HAP-1 (cell line): ENCODE measurements around the gene GPRIN1.

Source experiments
- DNase-seq, 2 experiments: peaks; one replicate each; pipeline ENCODE4 v3.0.0-alpha.2; 2016 to 2020; ENCODE audit warnings: low spot score in 2 of 2
- H3K27me3 ChIP-seq: fragments of 250-450 bp; sonication (Bioruptor Pico); 2 replicates; pipeline ENCODE4 v1.5.1; 2020; ENCODE audit warnings: low read depth, mild to moderate bottlenecking, moderate library complexity
- H3K36me3 ChIP-seq: fragments of 250-450 bp; sonication (Bioruptor Pico); replicated peaks from 2 replicates; pipeline ENCODE4 v1.5.1; 2020; ENCODE audit warnings: mild to moderate bottlenecking
- H3K4me1 ChIP-seq: fragments of 250-450 bp; sonication (Bioruptor Pico); 2 replicates; pipeline ENCODE4 v1.5.1; 2020; ENCODE audit warnings: mild to moderate bottlenecking
- H3K4me3 ChIP-seq: fragments of 250-450 bp; sonication (Bioruptor Pico); 2 replicates; pipeline ENCODE4 v1.5.1; 2020; ENCODE audit warnings: mild to moderate bottlenecking, moderate library complexity
- H3K9me3 ChIP-seq: fragments of 250-450 bp; sonication (Bioruptor Pico); 2 replicates; pipeline ENCODE4 v1.5.1; 2020; ENCODE audit warnings: mild to moderate bottlenecking, moderate library complexity
- in situ Hi-C: fragments of 300-500 bp; cut with MboI; formaldehyde crosslinking; loops from 3 replicates; pipeline ENCODE4 v1.14.3; 2020; ENCODE audit warnings: low sequenced_read_pairs, inconsistent platforms, mixed read lengths

GPRIN1 gene

GRCh38 chr5:176636426-176636825 lies 26.5 kb upstream of the GPRIN1 start:
- in situ Hi-C loops: no loop called here
- Histone ChIP-seq H3K36me3 (no peaks in the 10 kb centered on the region), H3K4me1 (no peaks in the 10 kb centered on the region), H3K9me3 (no peaks in the 10 kb centered on the region), H3K4me3 (no peak overlapping the region), H3K27me3 (peaks cover 20% of the 10 kb centered on the region)
- no peak for DNase-seq

GRCh38 chr5:176633598-176633997 lies 23.6 kb upstream of the GPRIN1 start:
- Histone ChIP-seq H3K36me3 (no peaks in the 10 kb centered on the region), H3K27me3 (peaks cover 23% of the 10 kb centered on the region), H3K4me3 (no peak overlapping the region), H3K9me3 (no peaks in the 10 kb centered on the region), H3K4me1 (peaks cover 3% of the 10 kb centered on the region; the same call in 1 of the 2 replicates)
- no peak for DNase-seq
- in situ Hi-C loops: no loop called here

GRCh38 chr5:176632745-176633144 lies 22.8 kb upstream of the GPRIN1 start:
- in situ Hi-C loops: no loop called here
- no peak for DNase-seq
- H3K36me3 ChIP-seq: no peaks in the 10 kb centered on the region
- peaks cover 19% of the 10 kb centered on the region for H3K27me3 ChIP-seq
- H3K4me1 ChIP-seq: peaks cover 3% of the 10 kb centered on the region; the same call in 1 of the 2 replicates
- no peaks in the 10 kb centered on the region for H3K9me3 ChIP-seq
- H3K4me3 ChIP-seq: no peak overlapping the region

GRCh38 chr5:176631383-176632200 lies 21.6 kb upstream of the GPRIN1 start:
- no peaks in the 10 kb centered on the region for H3K36me3 ChIP-seq
- H3K9me3 ChIP-seq: no peaks in the 10 kb centered on the region
- H3K4me1 ChIP-seq: peaks cover 3% of the 10 kb centered on the region; the same call in 1 of the 2 replicates
- in situ Hi-C loops: no loop called here
- peaks cover 19% of the 10 kb centered on the region for H3K27me3 ChIP-seq
- no peak overlapping the region for H3K4me3 ChIP-seq
- DNase-seq: no peak

GRCh38 chr5:176630681-176631222 lies 20.8 kb upstream of the GPRIN1 start:
- in situ Hi-C loops: no loop called here
- Histone ChIP-seq H3K9me3 (no peaks in the 10 kb centered on the region), H3K4me3 (peak overlapping the region; percentile 30), H3K27me3 (peaks cover 19% of the 10 kb centered on the region), H3K36me3 (no peaks in the 10 kb centered on the region), H3K4me1 (peaks cover 3% of the 10 kb centered on the region; the same call in 1 of the 2 replicates)
- DNase-seq: no peak

- peak; percentile 41 to 80 for DNase-seq
- no peaks in the 10 kb centered on the region for H3K36me3 ChIP-seq
- in situ Hi-C loops: no loop called here
- peak within 1 kb of the TSS; percentile 30 for H3K4me3 ChIP-seq
- H3K27me3 ChIP-seq: peaks cover 19% of the 10 kb centered on the region
- H3K9me3 ChIP-seq: no peaks in the 10 kb centered on the region
- peaks cover 3% of the 10 kb centered on the region; the same call in 1 of the 2 replicates for H3K4me1 ChIP-seq
These were observed 20.1 kb upstream of the GPRIN1 start, which contains the start of the genes EIF4E1B and SNCB for GRCh38 chr5:176629853-176630680. EIF4E1B (plus strand) TSS chr5:176630675; CDS start chr5:176642788, 12,113 bp downstream. SNCB (minus strand) TSS chr5:176630534; CDS start chr5:176629654, 880 bp downstream.

- Histone ChIP-seq H3K9me3 (no peaks in the 10 kb centered on the region), H3K4me3 (peak overlapping the region; percentile 30), H3K27me3 (peaks cover 19% of the 10 kb centered on the region), H3K4me1 (peaks cover 3% of the 10 kb centered on the region; the same call in 1 of the 2 replicates), H3K36me3 (no peaks in the 10 kb centered on the region)
- in situ Hi-C loops: no loop called here
- no peak for DNase-seq
These were observed 19.4 kb upstream of the GPRIN1 start for GRCh38 chr5:176629317-176629852.

GRCh38 chr5:176628406-176629228 lies 18.7 kb upstream of the GPRIN1 start:
- DNase-seq: no peak
- in situ Hi-C loops: no loop called here
- peaks cover 11% of the 10 kb centered on the region for H3K27me3 ChIP-seq
- no peaks in the 10 kb centered on the region for H3K36me3 ChIP-seq
- H3K4me1 ChIP-seq: peaks cover 3% of the 10 kb centered on the region; the same call in 1 of the 2 replicates
- H3K9me3 ChIP-seq: no peaks in the 10 kb centered on the region
- no peak overlapping the region for H3K4me3 ChIP-seq

GRCh38 chr5:176627582-176627981 lies 17.6 kb upstream of the GPRIN1 start:
- in situ Hi-C loops: no loop called here
- peaks cover 4% of the 10 kb centered on the region for H3K27me3 ChIP-seq

GRCh38 chr5:176626876-176627236 lies 16.9 kb upstream of the GPRIN1 start:
- DNase-seq: no peak
- in situ Hi-C loops: no loop called here
- Histone ChIP-seq H3K4me1 (peaks cover 3% of the 10 kb centered on the region; the same call in 1 of the 2 replicates), H3K27me3 (peaks cover 4% of the 10 kb centered on the region), H3K9me3 (no peaks in the 10 kb centered on the region), H3K4me3 (no peak overlapping the region), H3K36me3 (no peaks in the 10 kb centered on the region)

More at GRCh38 chr5:176627582-176627981, 17.6 kb upstream of the GPRIN1 start:
- H3K36me3 ChIP-seq: no peaks in the 10 kb centered on the region
- H3K4me1 ChIP-seq: peaks cover 3% of the 10 kb centered on the region; the same call in 1 of the 2 replicates
- no peak for DNase-seq
- H3K4me3 ChIP-seq: no peak overlapping the region
- H3K9me3 ChIP-seq: no peaks in the 10 kb centered on the region

GRCh38 chr5:176625966-176626875 lies 16.3 kb upstream of the GPRIN1 start:
- Histone ChIP-seq H3K9me3 (no peaks in the 10 kb centered on the region), H3K27me3 (peaks cover 4% of the 10 kb centered on the region), H3K4me1 (peaks cover 3% of the 10 kb centered on the region; the same call in 1 of the 2 replicates), H3K36me3 (no peaks in the 10 kb centered on the region), H3K4me3 (no peak overlapping the region)
- in situ Hi-C loops: no loop called here
- DNase-seq: no peak

GRCh38 chr5:176625512-176625911 lies 15.6 kb upstream of the GPRIN1 start:
- Histone ChIP-seq H3K4me1 (no peaks in the 10 kb centered on the region; the same call in 1 of the 2 replicates), H3K27me3 (peaks cover 4% of the 10 kb centered on the region), H3K36me3 (no peaks in the 10 kb centered on the region), H3K9me3 (no peaks in the 10 kb centered on the region), H3K4me3 (no peak overlapping the region)
- no peak for DNase-seq
- in situ Hi-C loops: no loop called here
